Duodenal mucosa (tissue), 2 donors: ENCODE results near the gene DBNL.

Source experiments
- H3K27ac ChIP-seq: one replicate; pipeline ENCODE4 v1.7.0; 2013; ENCODE audit warnings: low read depth, low read length
- H3K27me3 ChIP-seq, 2 donors: one replicate each; pipeline ENCODE4 v1.7.0; 2013; ENCODE audit warnings: low read length in 2 of 2, control low read depth in 1 of 2; ENCODE audit not compliant: insufficient read depth in 2 of 2, control insufficient read depth in 1 of 2
- H3K36me3 ChIP-seq, 2 donors: one replicate each; pipeline ENCODE4 v1.7.0; 2013; ENCODE audit warnings: low read length in 2 of 2, control low read depth in 1 of 2; ENCODE audit not compliant: insufficient read depth in 2 of 2, control insufficient read depth in 1 of 2
- H3K4me1 ChIP-seq, 2 donors: one replicate each; pipeline ENCODE4 v1.7.0; 2013; ENCODE audit warnings: low read length in 2 of 2, control low read depth in 1 of 2; ENCODE audit not compliant: insufficient read depth in 2 of 2, control insufficient read depth in 1 of 2
- H3K4me3 ChIP-seq, 2 donors: one replicate each; pipeline ENCODE4 v1.7.0; 2013; ENCODE audit warnings: low read length in 2 of 2, low read depth in 1 of 2
- H3K9ac ChIP-seq, 2 donors: one replicate each; pipeline ENCODE4 v1.7.0; 2013; ENCODE audit warnings: low read length in 2 of 2, low read depth in 1 of 2
- H3K9me3 ChIP-seq, 2 donors: one replicate each; pipeline ENCODE4 v1.7.0; 2013; ENCODE audit warnings: low read length in 2 of 2, control low read depth in 1 of 2; ENCODE audit not compliant: control insufficient read depth in 1 of 2

DBNL gene

DNA sequence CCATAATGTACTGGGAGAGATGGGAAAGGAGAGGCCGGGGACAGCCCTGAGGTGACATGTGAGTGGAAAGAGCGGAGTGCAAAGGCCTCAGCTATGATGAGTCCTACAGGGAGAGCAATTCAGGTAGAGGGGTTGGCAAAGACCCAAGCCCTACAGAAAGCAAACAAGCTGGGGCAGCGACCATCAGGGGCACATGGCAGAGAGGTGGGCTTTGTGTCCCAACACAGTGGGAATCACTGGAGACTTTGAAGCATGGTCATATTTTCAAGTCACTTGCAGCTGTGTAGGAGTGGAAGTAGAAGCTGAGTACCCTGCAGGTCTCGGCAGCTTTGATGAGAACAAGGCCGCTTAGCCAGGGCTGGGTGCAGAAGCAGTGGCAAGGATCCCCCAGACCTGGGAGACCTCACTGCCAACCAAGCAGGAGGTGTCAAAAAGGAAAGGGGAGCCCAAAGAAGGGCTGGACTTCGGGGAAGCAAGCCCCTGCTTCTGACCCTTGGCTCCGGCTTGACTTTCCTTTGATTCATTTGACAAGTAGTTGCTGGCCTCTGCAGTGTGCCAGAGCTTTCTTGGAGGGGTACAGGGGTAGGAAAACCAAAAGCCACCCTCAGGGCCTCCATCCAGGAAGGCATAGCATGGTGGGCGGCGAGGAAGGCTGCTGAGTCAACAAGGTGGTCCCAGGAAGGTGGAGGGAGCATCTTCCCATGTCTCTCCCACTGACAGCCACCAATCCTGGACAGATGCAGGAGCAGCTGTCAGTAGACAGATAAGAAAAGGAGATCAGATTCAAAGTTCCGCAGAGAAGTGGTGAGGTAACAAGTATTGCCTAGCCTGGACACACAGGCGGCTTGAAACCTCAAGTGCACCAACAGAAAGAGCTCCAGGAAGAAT is 22.8 kb downstream of the DBNL start:
- H3K4me1 ChIP-seq: peaks cover 23 to 33% of the 10 kb centered on the region in 2 donors
- H3K9ac ChIP-seq: no peak overlapping the region
- no peaks in the 10 kb centered on the region for H3K27me3 ChIP-seq
- H3K36me3 ChIP-seq: peaks cover 0 to 3% of the 10 kb centered on the region in 2 donors
- no peak overlapping the region for H3K4me3 ChIP-seq
- H3K9me3 ChIP-seq: no peaks in the 10 kb centered on the region
- H3K27ac ChIP-seq: no peak overlapping the region

DNA sequence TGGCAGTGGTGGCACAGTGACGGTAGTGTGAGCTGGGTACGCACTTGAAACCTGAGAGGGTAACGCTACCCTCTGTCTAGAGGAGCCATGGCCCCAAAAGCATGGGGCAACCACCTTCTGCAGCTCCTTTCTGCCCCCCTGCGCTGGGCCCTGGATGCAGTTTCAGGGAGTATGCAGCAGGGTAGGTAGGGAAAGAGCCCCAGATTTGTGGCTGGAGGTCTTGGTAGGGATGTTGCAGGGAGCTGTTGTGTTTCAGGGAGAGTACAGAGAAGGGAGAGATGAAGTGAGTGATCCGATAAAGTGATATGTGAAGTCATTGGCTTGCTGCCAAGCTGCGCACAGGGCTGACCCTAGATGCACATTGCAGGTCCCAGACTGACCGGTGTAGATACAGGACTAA is 23.6 kb downstream of the DBNL start:
- no peak overlapping the region for H3K4me3 ChIP-seq
- no peak overlapping the region for H3K27ac ChIP-seq
- H3K9ac ChIP-seq: no peak overlapping the region
- H3K9me3 ChIP-seq: no peaks in the 10 kb centered on the region
- H3K4me1 ChIP-seq: peaks cover 31 to 40% of the 10 kb centered on the region in 2 donors
- H3K27me3 ChIP-seq: no peaks in the 10 kb centered on the region
- H3K36me3 ChIP-seq: peaks cover 5% of the 10 kb centered on the region in 2 donors

DNA sequence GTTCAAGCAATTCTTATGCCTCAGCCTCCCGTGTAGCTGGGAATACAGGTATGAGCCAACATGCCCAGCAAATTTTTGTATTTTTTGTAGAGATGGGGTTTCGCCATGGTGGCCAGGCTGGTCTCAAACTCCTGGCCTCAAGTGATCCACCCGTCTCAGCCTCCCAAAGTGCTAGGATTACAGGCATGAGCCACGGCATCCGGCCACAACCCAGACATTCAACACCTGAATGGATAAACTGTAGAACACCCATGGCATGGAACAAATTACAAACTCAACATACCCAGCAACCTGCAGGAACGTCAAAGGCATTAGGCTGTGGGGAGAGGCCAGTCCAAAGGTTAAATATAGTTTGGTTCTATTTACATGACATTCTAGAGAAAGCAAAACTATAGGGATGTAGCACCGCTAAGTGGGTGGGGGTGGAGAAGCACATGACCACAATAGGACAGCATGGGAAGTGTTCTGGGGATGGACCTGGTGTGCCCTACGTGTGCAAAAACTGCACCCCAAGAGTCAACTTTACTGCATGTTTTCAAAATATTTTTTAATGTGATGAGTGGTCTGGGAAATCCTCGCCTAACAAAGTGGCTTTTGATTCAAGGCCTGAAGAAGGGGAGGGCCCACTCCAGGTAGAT is 27.3 kb downstream of the DBNL start:
- peaks cover 35 to 39% of the 10 kb centered on the region in 2 donors for H3K4me1 ChIP-seq
- H3K9me3 ChIP-seq: no peaks in the 10 kb centered on the region
- no peak overlapping the region for H3K27ac ChIP-seq
- H3K4me3 ChIP-seq: no peak overlapping the region
- H3K27me3 ChIP-seq: no peaks in the 10 kb centered on the region
- peaks cover 8 to 38% of the 10 kb centered on the region in 2 donors for H3K36me3 ChIP-seq
- no peak overlapping the region for H3K9ac ChIP-seq

DNA sequence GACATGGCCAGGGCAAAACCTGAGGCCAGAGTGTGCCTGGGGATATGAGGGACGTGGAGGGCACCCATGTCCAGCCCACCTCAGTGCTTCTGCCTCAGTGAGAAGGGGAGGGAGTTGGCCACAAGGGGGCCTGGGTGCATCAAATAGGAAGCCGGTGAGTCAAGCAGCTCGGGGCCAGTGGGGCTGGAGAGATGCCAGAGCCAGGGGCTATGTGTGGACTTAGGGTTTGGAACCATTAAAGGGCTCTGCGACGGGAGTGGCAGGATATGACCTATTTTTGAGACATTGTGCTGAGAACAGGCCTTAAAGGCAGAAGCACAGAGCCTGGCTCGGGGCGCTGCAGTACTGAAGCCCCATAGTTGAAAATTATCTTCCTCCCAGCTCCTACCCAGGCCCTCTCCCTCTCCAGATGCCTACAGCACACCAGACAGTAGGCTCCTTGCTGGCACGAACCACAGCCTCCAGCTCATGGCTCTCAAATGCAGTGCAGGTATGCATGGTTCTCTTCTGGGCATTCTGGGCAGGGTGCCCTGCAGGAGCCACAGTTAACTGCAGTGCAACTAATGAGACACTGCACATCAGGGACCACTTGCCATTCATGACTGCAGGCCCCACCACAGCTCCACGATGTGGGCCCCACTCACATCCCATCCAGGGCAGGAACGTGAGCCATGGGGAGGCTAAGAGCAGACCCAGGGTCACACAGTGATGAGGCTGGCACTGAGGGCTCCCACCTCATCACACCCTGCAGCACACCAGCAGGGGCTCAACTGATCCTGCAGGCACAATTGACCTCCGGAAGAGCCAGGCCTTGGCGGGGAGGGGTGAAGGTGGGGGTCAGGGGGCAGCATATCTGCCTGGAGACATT is 28.1 kb downstream of the DBNL start:
- H3K36me3 ChIP-seq: peaks cover 8 to 46% of the 10 kb centered on the region in 2 donors
- peak overlapping the region in 1 of 2 donors; percentile 35 for H3K9ac ChIP-seq
- no peak overlapping the region for H3K4me3 ChIP-seq
- H3K4me1 ChIP-seq: peaks cover 35 to 39% of the 10 kb centered on the region in 2 donors
- no peaks in the 10 kb centered on the region for H3K27me3 ChIP-seq
- no peaks in the 10 kb centered on the region for H3K9me3 ChIP-seq
- no peak overlapping the region for H3K27ac ChIP-seq

DNA sequence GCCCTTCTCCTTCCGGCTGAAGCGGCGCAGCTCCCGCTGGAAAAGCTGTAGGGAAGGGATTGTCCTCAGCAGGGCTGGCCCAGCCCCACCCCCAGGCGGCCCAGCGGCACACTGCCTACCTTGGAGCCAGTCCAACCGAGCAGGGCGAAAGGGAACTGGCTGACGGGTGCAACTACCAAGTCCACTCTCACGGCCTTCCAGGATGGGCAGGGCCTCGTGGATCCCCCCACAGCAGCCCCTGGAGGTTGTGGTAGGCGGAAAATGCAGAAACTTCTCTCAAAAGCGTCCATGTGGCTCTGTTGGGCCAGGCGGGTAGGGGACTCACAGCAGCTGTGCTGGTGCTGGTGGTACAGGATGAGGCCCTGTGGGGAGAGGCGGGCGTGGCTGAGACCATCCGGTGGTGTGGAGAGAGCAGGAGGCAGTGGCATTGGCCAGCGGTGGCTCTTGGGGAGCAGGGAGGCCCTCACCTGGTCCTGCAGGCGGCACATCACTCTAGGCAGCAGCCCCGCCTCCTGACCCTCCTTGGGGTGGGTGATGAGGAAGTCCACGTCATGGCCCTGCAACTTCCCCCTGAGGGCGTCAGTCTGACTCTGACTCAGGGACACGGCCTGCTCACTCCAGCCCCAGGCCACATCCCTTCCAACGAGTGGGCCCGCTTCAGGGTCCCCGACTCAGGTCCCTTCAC is 29.3 kb downstream of the DBNL start:
- peak overlapping the region; percentile 35 to 54 for H3K9ac ChIP-seq
- H3K27ac ChIP-seq: peak overlapping the region; percentile 73
- H3K36me3 ChIP-seq: peaks cover 18 to 58% of the 10 kb centered on the region in 2 donors
- H3K27me3 ChIP-seq: no peaks in the 10 kb centered on the region
- no peak overlapping the region for H3K4me3 ChIP-seq
- no peaks in the 10 kb centered on the region for H3K9me3 ChIP-seq
- H3K4me1 ChIP-seq: peaks cover 35 to 39% of the 10 kb centered on the region in 2 donors

DNA sequence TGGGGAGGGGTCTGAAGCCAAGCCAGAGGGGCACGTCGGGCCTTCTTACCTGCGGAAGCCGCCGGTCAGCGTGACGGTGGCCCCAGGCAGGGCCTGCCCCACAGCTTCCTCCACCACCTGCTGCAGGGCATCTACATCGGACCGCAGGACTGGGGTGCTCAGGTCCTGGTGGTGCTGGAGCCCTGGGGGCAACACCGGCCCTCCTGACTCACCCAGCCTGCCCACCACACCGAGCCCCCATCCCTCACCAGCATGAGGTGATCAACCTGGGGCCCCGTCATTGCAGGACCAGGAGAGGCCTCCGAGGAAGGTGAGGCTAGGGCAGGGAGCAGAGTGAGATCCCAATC is 29.8 kb downstream of the DBNL start:
- Histone ChIP-seq H3K9ac (peak overlapping the region; percentile 35 to 54), H3K27ac (peak overlapping the region; percentile 52), H3K9me3 (no peaks in the 10 kb centered on the region), H3K27me3 (no peaks in the 10 kb centered on the region), H3K4me3 (no peak overlapping the region), H3K36me3 (peaks cover 22 to 63% of the 10 kb centered on the region in 2 donors), H3K4me1 (peaks cover 35 to 39% of the 10 kb centered on the region in 2 donors)

DNA sequence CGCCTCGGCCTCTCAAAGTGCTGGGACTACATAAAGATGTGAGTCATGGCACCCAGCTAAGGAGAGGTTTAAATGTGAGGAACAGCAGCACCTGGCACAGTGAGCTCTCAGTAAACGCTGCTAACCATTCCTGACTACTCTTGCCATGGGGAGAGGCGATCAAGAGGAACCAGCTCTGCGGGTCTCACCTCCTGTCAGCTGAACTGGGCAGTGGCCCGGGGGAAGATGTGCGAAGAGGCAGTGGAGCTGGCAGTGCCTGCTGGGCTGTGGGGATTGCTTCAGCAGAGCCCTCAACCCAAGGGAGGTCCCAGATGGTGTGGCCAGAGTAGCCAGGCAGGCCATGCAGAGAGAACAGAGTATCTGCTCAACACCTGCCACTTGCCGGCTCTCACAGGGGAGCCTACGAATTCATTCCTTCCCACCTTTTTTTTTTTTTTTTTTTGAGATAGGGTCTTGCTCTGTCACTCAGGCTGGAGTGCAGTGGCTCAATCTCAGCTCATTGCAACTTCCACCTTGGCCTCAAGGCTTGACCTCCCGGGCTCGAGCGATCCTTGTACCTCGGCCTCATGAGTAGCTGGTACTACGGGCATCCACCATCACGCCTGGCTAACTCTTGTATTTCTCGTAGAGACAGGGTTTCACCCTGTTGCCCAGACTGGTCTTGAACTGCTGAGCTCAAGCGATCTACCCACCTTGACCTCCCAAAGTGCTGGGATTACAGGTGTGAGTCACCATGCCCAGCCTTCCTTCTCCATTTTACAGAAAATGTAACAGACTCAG is 31.0 kb downstream of the DBNL start:
- no peaks in the 10 kb centered on the region for H3K9me3 ChIP-seq
- H3K4me3 ChIP-seq: no peak overlapping the region
- no peaks in the 10 kb centered on the region for H3K27me3 ChIP-seq
- H3K36me3 ChIP-seq: peaks cover 31 to 75% of the 10 kb centered on the region in 2 donors
- no peak overlapping the region for H3K9ac ChIP-seq
- H3K4me1 ChIP-seq: peaks cover 36 to 40% of the 10 kb centered on the region in 2 donors
- H3K27ac ChIP-seq: no peak overlapping the region

DNA sequence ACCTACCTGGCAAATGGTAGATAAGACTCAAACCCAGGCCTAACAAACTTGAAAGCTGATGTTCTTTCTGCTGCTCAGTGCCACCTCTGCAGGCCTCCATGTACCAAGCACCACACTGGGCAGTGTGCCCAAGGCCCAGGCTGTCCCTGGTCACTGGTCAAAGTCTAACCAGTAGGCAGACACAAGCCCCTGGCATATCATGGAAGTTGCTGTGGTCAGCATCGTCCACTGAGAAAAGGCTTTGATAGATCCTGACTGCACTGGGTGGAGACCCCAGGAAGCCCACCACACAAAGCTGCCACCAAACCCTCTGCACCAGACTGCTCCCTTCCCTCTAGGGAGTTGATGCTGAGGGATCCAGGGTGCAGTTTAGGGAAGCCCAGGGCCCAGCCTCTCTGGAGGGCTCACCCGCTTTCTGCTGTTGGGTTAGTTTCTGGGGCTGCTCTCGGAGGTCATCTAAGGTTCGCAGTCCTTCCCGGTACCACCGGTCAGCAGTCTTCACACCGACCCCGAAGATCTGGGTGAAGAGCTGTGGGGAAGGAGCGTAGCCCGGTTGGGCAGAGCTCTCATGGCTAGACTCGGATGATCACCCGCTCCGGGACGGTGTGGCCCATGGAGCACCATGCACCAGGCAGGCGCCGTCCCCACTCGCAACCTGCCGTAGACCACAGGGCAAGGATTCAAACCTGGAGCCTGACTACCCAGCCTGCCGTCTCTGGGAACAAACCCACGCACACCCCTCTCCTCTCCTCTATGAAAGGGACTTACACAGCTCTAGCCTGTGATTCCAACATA is 31.8 kb downstream of the DBNL start:
- Histone ChIP-seq H3K36me3 (peaks cover 31 to 78% of the 10 kb centered on the region in 2 donors), H3K9me3 (no peaks in the 10 kb centered on the region), H3K9ac (no peak overlapping the region), H3K27ac (no peak overlapping the region), H3K27me3 (no peaks in the 10 kb centered on the region), H3K4me3 (no peak overlapping the region), H3K4me1 (peaks cover 43 to 45% of the 10 kb centered on the region in 2 donors)
